Measurements from ENCODE around the gene FOXD1. TPM values are rescaled to one million over a fixed set of nuclear protein-coding genes. Genes with fewer than 3 reads are reported as not detected.
"Not testable (repeated sequence)": the region's sequence is repeated elsewhere in the genome, so short reads cannot be mapped to it uniquely, and the experiment has no call there.

The FOXD1 gene
- total RNA-seq, 1 donor from 2014 or later = 0.52 TPM

GRCh38 chr5:73487815-73488214 is 39.2 kb upstream of the FOXD1 start:
- no peak overlapping the region for H3K9ac ChIP-seq (ENCODE audit: low read depth in 1 of 3, low read length in 3 of 3)
- peaks cover 0 to 4% (median 0%) of the 10 kb centered on the region in 3 donors for H3K27me3 ChIP-seq (ENCODE audit: control insufficient read depth in 3 of 3, insufficient read depth in 3 of 3, low read length in 3 of 3)
- H3K36me3 ChIP-seq (ENCODE audit: control insufficient read depth in 3 of 3, insufficient read depth in 3 of 3, low read length in 3 of 3) = no peaks in the 10 kb centered on the region
- H3K4me3 ChIP-seq (ENCODE audit: low read length in 3 of 3) = no peak overlapping the region
- no peaks in the 10 kb centered on the region for H3K9me3 ChIP-seq (ENCODE audit: control insufficient read depth in 3 of 3, low read length in 3 of 3)
- H3K4me1 ChIP-seq (ENCODE audit: control insufficient read depth in 3 of 3, insufficient read depth in 3 of 3, low read length in 3 of 3) = no peaks in the 10 kb centered on the region
- H3K27ac ChIP-seq (ENCODE audit: low read depth, low read length) = no peak overlapping the region

- H3K27me3 ChIP-seq (ENCODE audit: control insufficient read depth in 3 of 3, insufficient read depth in 3 of 3, low read length in 3 of 3); H3K27ac ChIP-seq (ENCODE audit: low read depth, low read length); H3K9me3 ChIP-seq (ENCODE audit: control insufficient read depth in 3 of 3, low read length in 3 of 3); H3K36me3 ChIP-seq (ENCODE audit: control insufficient read depth in 3 of 3, insufficient read depth in 3 of 3, low read length in 3 of 3); H3K9ac ChIP-seq (ENCODE audit: low read depth in 1 of 3, low read length in 3 of 3); H3K4me3 ChIP-seq (ENCODE audit: low read length in 3 of 3); H3K4me1 ChIP-seq (ENCODE audit: control insufficient read depth in 3 of 3, insufficient read depth in 3 of 3, low read length in 3 of 3): not testable (repeated sequence)
Observed at GRCh38 chr5:73487257-73487656, 38.7 kb upstream of the FOXD1 start.

GRCh38 chr5:73486119-73486899 is 37.7 kb upstream of the FOXD1 start:
- H3K36me3 ChIP-seq (ENCODE audit: control insufficient read depth in 3 of 3, insufficient read depth in 3 of 3, low read length in 3 of 3) = no peaks in the 10 kb centered on the region
- no peak overlapping the region for H3K4me3 ChIP-seq (ENCODE audit: low read length in 3 of 3)
- H3K9ac ChIP-seq (ENCODE audit: low read depth in 1 of 3, low read length in 3 of 3) = no peak overlapping the region
- H3K4me1 ChIP-seq (ENCODE audit: control insufficient read depth in 3 of 3, insufficient read depth in 3 of 3, low read length in 3 of 3) = no peaks in the 10 kb centered on the region
- no peak overlapping the region for H3K27ac ChIP-seq (ENCODE audit: low read depth, low read length)
- H3K9me3 ChIP-seq (ENCODE audit: control insufficient read depth in 3 of 3, low read length in 3 of 3) = no peaks in the 10 kb centered on the region
- peaks cover 0 to 2% (median 0%) of the 10 kb centered on the region in 3 donors for H3K27me3 ChIP-seq (ENCODE audit: control insufficient read depth in 3 of 3, insufficient read depth in 3 of 3, low read length in 3 of 3)

GRCh38 chr5:73485715-73486114 is 37.1 kb upstream of the FOXD1 start:
- no peak overlapping the region for H3K4me3 ChIP-seq (ENCODE audit: low read length in 3 of 3)
- no peaks in the 10 kb centered on the region for H3K9me3 ChIP-seq (ENCODE audit: control insufficient read depth in 3 of 3, low read length in 3 of 3)
- H3K27me3 ChIP-seq (ENCODE audit: control insufficient read depth in 3 of 3, insufficient read depth in 3 of 3, low read length in 3 of 3) = peaks cover 0 to 2% (median 0%) of the 10 kb centered on the region in 3 donors
- no peak overlapping the region for H3K9ac ChIP-seq (ENCODE audit: low read depth in 1 of 3, low read length in 3 of 3)
- H3K4me1 ChIP-seq (ENCODE audit: control insufficient read depth in 3 of 3, insufficient read depth in 3 of 3, low read length in 3 of 3) = no peaks in the 10 kb centered on the region
- no peaks in the 10 kb centered on the region for H3K36me3 ChIP-seq (ENCODE audit: control insufficient read depth in 3 of 3, insufficient read depth in 3 of 3, low read length in 3 of 3)
- H3K27ac ChIP-seq (ENCODE audit: low read depth, low read length) = no peak overlapping the region

- no peaks in the 10 kb centered on the region for H3K4me1 ChIP-seq (ENCODE audit: control insufficient read depth in 3 of 3, insufficient read depth in 3 of 3, low read length in 3 of 3)
- no peak overlapping the region for H3K9ac ChIP-seq (ENCODE audit: low read depth in 1 of 3, low read length in 3 of 3)
- no peak overlapping the region for H3K27ac ChIP-seq (ENCODE audit: low read depth, low read length)
- no peaks in the 10 kb centered on the region for H3K36me3 ChIP-seq (ENCODE audit: control insufficient read depth in 3 of 3, insufficient read depth in 3 of 3, low read length in 3 of 3)
- no peak overlapping the region for H3K4me3 ChIP-seq (ENCODE audit: low read length in 3 of 3)
- no peaks in the 10 kb centered on the region for H3K9me3 ChIP-seq (ENCODE audit: control insufficient read depth in 3 of 3, low read length in 3 of 3)
- peaks cover 0 to 2% (median 0%) of the 10 kb centered on the region in 3 donors for H3K27me3 ChIP-seq (ENCODE audit: control insufficient read depth in 3 of 3, insufficient read depth in 3 of 3, low read length in 3 of 3)
Observed at GRCh38 chr5:73484511-73484910, 35.9 kb upstream of the FOXD1 start.

GRCh38 chr5:73483676-73484075 is 35.1 kb upstream of the FOXD1 start:
- Histone ChIP-seq H3K9ac (ENCODE audit: low read depth in 1 of 3, low read length in 3 of 3) (no peak overlapping the region), H3K27ac (ENCODE audit: low read depth, low read length) (no peak overlapping the region), H3K9me3 (ENCODE audit: control insufficient read depth in 3 of 3, low read length in 3 of 3) (no peaks in the 10 kb centered on the region), H3K36me3 (ENCODE audit: control insufficient read depth in 3 of 3, insufficient read depth in 3 of 3, low read length in 3 of 3) (no peaks in the 10 kb centered on the region), H3K27me3 (ENCODE audit: control insufficient read depth in 3 of 3, insufficient read depth in 3 of 3, low read length in 3 of 3) (peaks cover 0 to 2% (median 0%) of the 10 kb centered on the region in 3 donors), H3K4me3 (ENCODE audit: low read length in 3 of 3) (no peak overlapping the region), H3K4me1 (ENCODE audit: control insufficient read depth in 3 of 3, insufficient read depth in 3 of 3, low read length in 3 of 3) (no peaks in the 10 kb centered on the region)

- Histone ChIP-seq H3K9me3 (ENCODE audit: control insufficient read depth in 3 of 3, low read length in 3 of 3) (no peaks in the 10 kb centered on the region), H3K4me1 (ENCODE audit: control insufficient read depth in 3 of 3, insufficient read depth in 3 of 3, low read length in 3 of 3) (no peaks in the 10 kb centered on the region), H3K9ac (ENCODE audit: low read depth in 1 of 3, low read length in 3 of 3) (no peak overlapping the region), H3K4me3 (ENCODE audit: low read length in 3 of 3) (no peak overlapping the region), H3K36me3 (ENCODE audit: control insufficient read depth in 3 of 3, insufficient read depth in 3 of 3, low read length in 3 of 3) (no peaks in the 10 kb centered on the region), H3K27ac (ENCODE audit: low read depth, low read length) (no peak overlapping the region), H3K27me3 (ENCODE audit: control insufficient read depth in 3 of 3, insufficient read depth in 3 of 3, low read length in 3 of 3) (peaks cover 0 to 2% (median 0%) of the 10 kb centered on the region in 3 donors)
Observed at GRCh38 chr5:73482383-73483136, 34.0 kb upstream of the FOXD1 start.

GRCh38 chr5:73480500-73480899 is 31.9 kb upstream of the FOXD1 start:
- H3K4me3 ChIP-seq (ENCODE audit: low read length in 3 of 3) = no peak overlapping the region
- H3K27me3 ChIP-seq (ENCODE audit: control insufficient read depth in 3 of 3, insufficient read depth in 3 of 3, low read length in 3 of 3) = peaks cover 0 to 2% (median 0%) of the 10 kb centered on the region in 3 donors

GRCh38 chr5:73472116-73472515 is 23.5 kb upstream of the FOXD1 start:
- Histone ChIP-seq H3K27me3 (ENCODE audit: control insufficient read depth in 3 of 3, insufficient read depth in 3 of 3, low read length in 3 of 3) (no peaks in the 10 kb centered on the region), H3K4me1 (ENCODE audit: control insufficient read depth in 3 of 3, insufficient read depth in 3 of 3, low read length in 3 of 3) (no peaks in the 10 kb centered on the region), H3K36me3 (ENCODE audit: control insufficient read depth in 3 of 3, insufficient read depth in 3 of 3, low read length in 3 of 3) (no peaks in the 10 kb centered on the region), H3K27ac (ENCODE audit: low read depth, low read length) (no peak overlapping the region), H3K4me3 (ENCODE audit: low read length in 3 of 3) (no peak overlapping the region), H3K9me3 (ENCODE audit: control insufficient read depth in 3 of 3, low read length in 3 of 3) (no peaks in the 10 kb centered on the region), H3K9ac (ENCODE audit: low read depth in 1 of 3, low read length in 3 of 3) (no peak overlapping the region)

More at GRCh38 chr5:73480500-73480899, 31.9 kb upstream of the FOXD1 start:
- H3K4me1 ChIP-seq (ENCODE audit: control insufficient read depth in 3 of 3, insufficient read depth in 3 of 3, low read length in 3 of 3) = no peaks in the 10 kb centered on the region
- no peak overlapping the region for H3K9ac ChIP-seq (ENCODE audit: low read depth in 1 of 3, low read length in 3 of 3)
- no peak overlapping the region for H3K27ac ChIP-seq (ENCODE audit: low read depth, low read length)
- H3K9me3 ChIP-seq (ENCODE audit: control insufficient read depth in 3 of 3, low read length in 3 of 3) = no peaks in the 10 kb centered on the region
- H3K36me3 ChIP-seq (ENCODE audit: control insufficient read depth in 3 of 3, insufficient read depth in 3 of 3, low read length in 3 of 3) = no peaks in the 10 kb centered on the region

- no peaks in the 10 kb centered on the region for H3K27me3 ChIP-seq (ENCODE audit: control insufficient read depth in 3 of 3, insufficient read depth in 3 of 3, low read length in 3 of 3)
Observed at GRCh38 chr5:73471654-73472053, 23.1 kb upstream of the FOXD1 start.

More at GRCh38 chr5:73471654-73472053, 23.1 kb upstream of the FOXD1 start:
- Histone ChIP-seq H3K4me3 (ENCODE audit: low read length in 3 of 3) (no peak overlapping the region), H3K9me3 (ENCODE audit: control insufficient read depth in 3 of 3, low read length in 3 of 3) (no peaks in the 10 kb centered on the region), H3K4me1 (ENCODE audit: control insufficient read depth in 3 of 3, insufficient read depth in 3 of 3, low read length in 3 of 3) (no peaks in the 10 kb centered on the region), H3K36me3 (ENCODE audit: control insufficient read depth in 3 of 3, insufficient read depth in 3 of 3, low read length in 3 of 3) (no peaks in the 10 kb centered on the region), H3K27ac (ENCODE audit: low read depth, low read length) (no peak overlapping the region), H3K9ac (ENCODE audit: low read depth in 1 of 3, low read length in 3 of 3) (no peak overlapping the region)

Data from skeletal muscle tissue (tissue), 4 donors.